UCSD-AML1 (cell line): Measurements from ENCODE around the gene UHRF2.
"Not testable (repeated sequence)": the region's sequence is repeated elsewhere in the genome, so short reads cannot be mapped to it uniquely, and the experiment has no call there.

Source experiments
- DNase-seq: peaks from one replicate; lab custom pipeline; 2025; ENCODE audit not compliant: unreplicated experiment; lab: John Stamatoyannopoulos, UW

Gene UHRF2

DNA sequence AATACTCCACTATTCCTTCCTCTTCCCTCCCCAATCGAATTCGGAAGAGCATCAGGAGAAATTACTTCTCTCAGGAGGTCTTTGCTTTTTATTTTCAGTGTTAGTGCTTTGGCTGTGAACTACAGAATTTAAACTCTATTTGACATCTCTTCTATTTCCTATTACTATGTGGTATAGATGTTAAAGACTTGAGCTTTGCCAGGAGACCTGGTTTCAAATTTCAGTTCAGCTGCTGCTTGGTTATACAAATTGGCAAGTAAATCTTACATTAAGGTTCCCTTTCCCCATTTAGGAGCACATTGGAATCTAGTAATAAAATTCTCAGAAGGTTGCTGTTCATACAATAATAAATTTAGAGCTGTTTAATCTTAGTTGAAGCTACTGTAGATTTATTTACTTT, 13.1 kb downstream of the UHRF2 start:
- no peak for DNase-seq

DNA sequence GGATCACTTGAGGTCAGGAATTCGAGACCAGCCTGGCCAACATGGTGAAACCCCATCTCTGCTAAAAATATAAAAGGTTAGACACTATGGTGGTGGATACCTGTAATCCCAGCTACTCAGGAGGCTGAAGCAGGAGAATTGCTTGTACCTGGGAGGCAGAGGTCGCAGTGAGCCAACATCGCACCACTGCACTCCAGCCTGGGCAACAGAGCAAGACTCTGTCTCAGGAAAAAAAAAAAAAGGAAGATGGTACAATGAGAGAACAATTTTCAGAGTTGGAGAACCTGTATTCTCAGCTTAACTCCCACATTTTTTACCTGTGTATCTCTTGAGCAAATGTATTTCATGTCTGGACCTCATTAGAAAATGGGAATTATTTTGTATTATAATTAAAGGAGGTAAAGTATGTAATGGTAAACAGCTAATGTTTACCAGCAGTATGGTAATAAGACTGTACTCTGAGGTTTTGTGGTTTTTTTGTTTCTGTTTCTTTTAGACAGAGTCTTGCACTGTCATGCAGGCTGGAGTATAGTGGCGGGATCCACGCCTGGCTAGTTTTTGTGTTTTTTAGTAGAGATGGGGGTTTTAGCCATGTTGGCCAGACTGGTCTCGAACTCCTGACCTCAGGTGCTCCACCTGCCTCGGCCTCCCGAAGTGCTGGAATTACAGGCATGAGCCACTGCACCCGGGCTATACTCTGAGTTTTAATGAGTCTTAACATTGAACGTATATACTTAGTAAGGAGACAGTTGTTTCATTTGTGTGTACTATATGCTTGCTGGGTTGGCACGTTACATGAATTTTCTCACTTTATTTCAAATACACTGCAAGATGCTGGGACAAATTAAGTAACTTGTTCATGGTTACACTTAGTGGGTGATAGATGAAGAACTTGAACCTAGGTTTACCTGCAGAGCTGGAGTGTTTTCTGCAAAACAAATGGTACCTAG, 16.2 kb downstream of the UHRF2 start:
- DNase-seq: no peak

DNA sequence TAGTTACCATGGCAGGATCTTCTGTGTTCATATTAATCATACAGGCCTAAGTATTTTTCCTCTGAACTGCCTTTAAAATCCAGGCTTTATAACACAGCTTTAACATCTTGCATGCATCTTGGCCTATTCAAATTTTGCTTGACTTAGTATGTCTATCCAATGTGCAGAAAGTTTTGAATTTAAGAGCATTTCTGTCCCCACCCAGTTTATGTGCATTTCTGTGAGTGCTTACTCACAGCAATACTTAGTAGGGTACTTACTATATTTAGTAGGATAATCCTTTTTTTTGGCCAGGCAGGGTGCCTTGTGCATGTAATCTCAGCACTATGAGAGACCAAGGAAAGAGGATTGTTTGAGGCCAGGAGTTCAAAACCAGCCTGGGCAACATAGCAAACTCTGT, 18.0 kb downstream of the UHRF2 start:
- DNase-seq: no peak

DNA sequence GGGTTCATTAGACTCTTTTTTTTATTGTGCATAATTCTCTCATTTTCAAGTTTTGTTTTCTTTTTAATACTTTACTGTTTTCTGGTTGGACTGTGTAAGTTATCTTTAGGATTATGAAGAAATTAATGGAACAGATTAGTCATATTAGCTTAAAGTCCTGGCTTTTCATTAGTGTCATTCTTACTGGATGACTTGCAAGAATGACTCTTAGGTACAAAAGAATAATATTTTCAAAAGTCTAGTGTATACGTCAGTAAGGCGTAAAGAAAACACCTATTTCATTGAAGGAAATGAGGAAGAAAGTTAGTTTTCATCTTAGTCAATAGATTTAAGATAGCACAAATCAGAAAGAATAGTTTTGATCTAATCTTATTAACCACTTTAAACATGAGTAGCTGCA, 20.4 kb downstream of the UHRF2 start:
- no peak for DNase-seq

DNA sequence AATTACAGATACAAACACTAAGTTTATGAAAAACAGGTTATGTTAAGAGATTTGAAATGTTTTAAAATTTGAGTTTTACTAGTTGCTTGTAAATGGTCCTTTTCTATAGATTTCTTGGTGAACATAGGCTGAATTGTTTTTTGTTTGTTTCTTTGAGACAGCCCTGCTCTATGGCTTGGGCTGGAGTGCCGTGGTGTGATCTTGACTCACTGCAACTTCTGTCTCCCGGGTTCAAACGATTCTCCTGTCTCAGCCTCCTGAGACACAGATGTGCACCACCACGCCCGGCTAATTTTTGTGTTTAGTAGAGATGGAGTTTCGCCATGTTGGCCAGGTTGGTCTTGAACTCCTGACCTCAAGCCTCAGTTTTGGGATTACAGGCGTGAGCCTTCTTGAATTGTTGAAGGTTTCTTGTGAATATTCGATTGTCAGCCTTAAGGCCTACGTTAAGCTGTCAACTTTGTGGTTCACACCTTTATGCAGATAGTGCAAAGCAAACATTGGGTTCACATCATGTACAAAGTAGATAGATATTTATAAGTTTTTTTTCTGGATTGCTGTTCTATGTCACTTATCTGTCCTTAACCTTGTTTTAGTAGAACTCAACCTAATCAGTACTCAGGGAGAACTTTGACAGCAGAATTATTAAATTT, 26.2 kb downstream of the UHRF2 start:
- DNase-seq: no peak

DNA sequence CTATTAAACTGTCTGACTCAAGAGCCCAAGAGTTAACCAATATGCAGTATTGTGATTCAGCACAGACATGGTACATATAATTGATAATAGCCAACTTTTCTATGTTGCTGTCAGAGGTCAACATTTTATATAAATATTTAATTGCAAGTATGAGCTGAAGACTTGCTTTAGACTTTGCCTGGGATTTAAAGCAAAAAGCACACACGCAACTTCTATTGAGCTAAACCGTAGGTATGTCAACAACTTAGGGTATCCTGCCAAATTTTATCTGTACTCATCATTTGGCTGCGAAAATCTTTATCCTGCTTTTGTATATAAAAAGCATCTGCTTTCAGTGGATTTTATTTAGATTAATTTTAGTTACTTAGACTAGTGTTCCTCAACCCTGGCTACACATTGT, 27.4 kb downstream of the UHRF2 start:
- DNase-seq: no peak

DNA sequence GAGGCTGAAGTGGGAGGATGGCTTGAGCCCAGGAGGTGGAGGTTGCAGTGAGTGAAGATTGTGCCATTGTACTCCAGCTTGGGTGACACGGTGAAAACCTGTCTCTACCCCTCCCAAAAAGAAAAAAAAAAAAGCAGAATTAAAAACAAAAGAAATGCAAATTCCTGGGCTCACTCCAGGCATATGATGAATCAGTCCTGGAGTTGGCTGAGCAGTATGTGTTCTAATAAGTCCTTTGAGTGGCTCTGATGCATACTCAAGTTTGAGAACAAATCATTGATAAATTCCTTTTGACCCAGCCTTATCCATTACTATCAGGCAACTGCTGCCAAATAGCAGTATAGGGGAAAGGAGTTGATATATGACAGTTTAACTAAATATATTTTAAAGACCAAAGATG, 28.3 kb downstream of the UHRF2 start:
- no peak for DNase-seq

DNA sequence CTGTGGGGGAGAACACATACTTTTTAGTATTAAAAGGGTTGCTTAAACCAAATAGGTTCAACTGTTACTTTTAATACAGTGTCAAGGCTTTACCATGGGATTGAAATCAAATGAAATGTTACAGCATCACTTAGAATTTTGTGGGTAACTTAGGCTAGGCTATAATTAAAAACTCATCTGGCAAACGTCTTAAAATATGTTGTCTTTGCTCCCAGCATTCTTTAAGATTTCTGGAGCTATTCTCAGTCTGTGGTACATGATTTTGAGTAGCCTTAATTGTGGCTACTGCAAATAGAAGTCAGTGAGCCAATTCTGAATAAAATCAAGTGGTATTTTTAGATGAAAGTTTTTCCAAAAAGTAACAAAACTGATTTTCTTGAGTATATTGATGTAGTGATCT, 30.7 kb downstream of the UHRF2 start:
- DNase-seq: no peak

DNA sequence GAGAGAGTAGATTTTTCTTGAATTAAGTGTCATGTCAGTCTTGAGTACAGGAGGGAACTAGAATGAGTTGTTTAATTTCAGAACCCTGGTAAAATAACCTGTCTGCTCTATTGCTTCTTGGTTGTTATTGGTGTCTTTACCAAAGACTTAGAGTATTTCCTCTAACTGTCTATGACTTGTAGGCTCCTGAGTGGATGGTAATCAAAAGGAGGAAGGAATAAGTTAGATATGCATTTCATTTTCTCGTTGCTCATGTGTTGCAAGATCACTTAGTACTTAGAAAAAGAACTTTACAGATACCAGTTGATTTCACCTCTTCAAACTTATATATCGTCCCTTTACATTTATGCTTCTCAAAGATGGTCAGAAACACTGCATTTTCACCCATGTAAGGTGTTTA, 31.1 kb downstream of the UHRF2 start:
- DNase-seq: no peak

DNA sequence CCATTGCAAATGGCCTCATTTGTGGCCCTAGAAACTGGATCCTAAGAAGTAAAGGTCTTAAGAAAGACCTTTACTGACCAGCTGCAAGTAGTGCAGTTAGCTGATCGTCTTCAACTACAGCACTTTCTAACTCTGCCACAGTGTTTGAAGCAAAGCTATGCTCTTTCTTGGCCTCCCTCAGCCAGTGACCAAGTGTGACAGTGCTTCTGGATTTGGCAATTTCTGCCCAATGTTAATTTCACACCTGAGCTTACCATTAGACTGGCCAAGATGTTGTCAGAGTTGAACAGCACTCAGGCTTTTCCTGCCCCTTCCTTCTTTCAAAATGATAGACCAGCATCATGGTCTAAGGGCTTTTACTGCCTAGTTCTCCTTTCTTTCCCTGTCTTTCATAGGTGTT, 36.1 kb downstream of the UHRF2 start:
- no peak for DNase-seq

DNA sequence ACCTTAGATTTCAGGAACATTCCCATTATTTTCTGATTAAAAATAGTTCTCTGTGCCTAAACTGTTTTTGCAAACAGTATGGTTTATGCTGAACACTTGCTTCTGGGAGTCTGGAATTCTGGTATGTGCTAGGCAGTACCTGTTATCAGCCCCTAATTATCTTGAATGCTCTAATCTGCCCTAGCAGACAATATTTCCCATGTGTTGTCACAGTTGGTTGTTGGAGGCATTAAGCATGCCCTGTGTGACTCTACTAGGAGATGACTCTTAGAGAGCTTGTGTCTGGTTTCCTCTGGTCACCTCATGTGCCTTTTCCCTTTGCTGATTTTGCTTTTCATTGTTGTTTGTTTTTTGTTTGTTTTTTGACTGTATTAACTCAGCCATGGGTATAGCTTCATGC, 36.6 kb downstream of the UHRF2 start:
- no peak for DNase-seq

DNA sequence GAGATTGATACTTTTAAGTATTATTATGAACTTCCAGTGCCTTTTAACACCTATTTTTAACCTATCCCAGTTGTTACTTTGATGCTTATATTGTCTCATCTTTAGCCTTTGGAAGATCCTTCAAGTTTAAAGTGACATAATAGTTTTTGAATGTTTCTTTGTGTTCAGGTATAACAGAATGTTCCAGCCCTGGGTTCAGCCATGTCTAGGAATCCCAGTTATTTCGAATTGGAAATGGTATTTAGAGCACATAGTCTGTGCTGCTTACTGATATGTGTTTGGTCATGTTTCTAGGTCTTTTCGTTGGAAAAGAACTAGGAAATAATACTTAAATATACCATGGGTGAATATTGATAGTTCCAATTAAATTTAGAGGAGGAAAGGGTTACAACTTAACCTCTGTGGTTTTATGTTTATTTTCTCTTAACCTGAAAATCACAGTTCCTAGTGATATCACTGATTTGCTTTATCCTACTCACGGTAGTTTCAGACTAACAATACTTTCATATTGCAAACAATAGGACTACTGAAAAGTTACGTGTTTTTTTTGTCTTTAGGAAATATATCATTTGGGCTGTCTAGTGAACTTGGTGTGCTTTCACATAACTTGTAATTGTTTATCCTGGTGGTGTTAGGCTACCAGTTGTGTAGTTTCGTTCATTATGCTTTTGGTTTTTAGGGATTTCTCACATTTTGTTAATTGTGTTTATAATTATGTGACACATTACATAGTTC, 37.8 kb downstream of the UHRF2 start:
- no peak for DNase-seq

DNA sequence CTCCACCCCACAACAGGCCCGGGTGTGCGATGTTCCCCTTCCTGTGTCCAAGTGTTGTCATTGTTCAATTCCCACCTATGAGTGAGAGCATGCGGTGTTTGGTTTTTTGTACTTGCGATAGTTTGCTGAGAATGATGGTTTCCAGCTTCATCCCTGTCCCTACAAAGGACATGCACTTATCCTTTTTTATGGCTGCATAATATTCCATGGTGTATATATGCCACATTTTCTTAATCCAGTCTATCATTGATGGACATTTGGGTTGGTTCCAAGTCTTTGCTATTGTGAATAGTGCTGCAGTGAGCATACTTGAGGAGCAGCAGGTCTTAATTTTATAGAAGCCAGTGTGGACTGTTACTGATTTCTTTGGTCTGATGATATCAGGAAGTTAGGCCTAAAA, 42.3 kb downstream of the UHRF2 start:
- not testable (repeated sequence) for DNase-seq

DNA sequence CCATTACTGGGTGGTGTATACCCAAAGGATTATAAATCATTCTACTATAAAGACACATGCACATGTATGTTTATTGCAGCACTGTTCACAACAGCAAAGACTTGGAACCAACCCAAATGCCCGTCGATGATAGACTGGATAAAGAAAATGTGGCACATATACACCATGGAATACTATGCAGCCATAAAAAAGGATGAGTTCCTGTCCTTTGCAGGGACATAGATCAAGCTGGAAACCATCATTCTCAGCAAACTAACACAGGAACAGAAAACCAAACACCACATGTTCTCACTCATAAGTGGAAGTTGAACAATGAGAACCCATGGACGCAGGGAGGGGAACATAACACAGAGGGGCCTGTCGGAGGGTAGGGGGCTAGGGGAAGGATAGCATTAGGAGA, 45.7 kb downstream of the UHRF2 start:
- DNase-seq: not testable (repeated sequence)

DNA sequence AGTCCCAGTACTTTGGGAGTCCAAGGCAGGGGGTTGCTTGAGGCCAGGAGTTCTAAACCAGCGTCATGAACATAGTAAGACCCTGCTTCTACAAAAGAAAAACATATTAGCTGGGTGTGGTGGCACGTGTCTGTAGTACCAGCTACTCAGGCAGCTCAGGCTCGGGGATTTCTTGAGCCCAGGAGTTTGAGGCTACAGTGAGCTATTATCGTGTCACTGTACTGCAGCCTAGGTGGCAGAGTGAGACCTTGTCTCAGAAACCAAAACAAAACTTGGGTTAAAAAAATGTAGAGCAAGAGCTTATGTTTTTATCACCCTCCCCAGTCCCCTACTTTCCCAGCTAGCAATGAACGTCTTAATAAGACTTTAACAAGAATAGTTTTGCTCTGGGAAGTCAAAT, 46.7 kb downstream of the UHRF2 start:
- no peak for DNase-seq

DNA sequence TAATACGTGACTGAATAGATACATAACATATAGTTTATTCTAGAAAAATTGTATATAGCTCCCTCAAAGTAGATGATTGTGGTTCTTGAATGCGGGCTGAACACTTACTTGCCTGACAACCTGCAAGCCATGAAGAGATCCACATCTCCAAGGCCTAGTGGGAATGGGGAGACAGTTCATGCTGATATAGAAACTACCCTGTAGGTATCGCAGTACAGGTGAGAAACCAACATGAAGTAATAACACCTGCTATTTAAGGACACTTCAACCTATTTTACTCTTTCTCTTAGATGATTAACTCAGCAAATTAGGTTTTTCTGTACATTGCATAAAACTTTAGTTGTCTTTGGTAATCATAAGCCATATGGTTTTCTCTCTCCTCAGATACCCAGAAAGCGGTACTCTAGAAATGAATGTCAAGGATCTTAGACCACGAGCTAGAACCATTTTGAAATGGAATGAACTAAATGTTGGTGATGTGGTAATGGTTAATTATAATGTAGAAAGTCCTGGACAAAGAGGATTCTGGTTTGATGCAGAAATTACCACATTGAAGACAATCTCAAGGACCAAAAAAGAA, 47.3 kb downstream of the UHRF2 start:
- DNase-seq: no peak

DNA sequence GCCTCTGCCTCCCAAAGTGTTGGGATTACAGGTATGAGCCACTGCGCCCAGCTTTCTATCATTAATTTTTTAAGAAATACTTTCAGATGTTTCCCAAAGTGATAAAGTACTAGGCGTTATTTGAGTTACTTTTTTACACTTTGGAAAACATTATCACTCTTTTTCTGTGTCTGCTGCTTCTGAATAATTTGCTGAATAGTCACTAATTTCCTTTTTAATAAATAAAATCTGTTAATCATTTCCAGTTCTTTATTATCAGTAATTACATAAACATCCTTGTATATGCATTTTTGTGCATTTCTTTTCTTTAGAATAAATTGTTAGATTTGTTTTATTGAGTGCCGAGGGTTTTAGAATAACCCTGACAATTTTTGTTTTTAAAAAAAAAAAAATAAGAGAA, 48.6 kb downstream of the UHRF2 start:
- DNase-seq: no peak

DNA sequence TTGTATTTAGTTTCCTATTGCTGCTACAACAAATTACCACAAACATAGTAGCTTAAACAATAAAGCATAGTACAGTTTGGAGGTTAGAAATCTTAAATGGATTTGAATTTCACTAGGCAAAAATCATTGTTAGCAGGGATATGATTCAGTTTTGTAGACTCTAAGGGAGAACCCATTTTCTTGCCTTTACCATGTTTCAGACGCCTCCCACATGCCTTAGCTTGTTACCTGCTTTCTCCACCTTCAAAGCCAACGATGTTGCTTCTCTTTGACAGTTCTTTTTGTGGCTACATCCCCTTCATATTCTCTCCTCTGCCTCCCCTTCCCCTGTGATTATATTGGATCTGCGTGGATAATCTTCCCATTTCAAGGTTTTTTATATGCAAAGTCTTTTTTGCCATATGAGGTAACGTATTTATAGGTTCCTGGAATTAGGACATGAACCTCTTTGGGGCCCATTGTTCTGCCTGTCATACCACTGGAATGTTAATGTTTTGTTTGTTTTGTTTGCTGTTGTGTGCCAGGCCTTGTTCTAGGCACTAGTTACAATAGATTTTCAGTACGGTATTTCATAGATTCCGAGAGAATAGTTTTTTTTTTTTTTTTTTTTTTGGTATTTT, 54.1 kb downstream of the UHRF2 start:
- DNase-seq: no peak

DNA sequence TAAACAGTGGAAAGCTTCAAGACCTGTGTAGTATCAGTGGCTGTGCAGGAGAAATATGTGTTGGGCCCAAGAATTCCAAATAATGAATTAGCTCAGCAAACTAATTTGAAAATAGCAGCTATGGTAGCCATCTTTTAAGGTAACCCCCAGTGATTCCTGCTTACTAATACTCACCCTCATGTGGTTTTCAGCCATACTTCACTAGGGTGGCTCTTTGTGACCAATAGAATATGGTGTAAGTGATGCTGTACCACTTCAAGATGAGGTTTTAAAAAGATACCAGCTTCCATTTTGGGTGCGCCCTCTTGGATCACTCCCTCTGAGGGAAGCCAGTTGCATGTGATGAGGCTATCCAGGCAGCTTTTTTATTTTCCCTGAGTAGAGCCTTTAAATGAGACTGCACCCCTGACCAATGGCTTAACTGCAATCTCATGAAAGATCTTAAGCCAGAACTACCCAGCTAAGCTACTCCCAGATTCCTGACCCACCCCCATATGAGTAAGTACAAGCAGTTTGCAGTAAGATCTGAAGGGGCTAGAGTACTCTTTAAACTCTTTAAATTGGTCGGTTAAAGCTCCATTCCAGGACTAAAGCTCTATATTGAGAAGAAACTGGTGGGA, 58.3 kb downstream of the UHRF2 start:
- no peak for DNase-seq

DNA sequence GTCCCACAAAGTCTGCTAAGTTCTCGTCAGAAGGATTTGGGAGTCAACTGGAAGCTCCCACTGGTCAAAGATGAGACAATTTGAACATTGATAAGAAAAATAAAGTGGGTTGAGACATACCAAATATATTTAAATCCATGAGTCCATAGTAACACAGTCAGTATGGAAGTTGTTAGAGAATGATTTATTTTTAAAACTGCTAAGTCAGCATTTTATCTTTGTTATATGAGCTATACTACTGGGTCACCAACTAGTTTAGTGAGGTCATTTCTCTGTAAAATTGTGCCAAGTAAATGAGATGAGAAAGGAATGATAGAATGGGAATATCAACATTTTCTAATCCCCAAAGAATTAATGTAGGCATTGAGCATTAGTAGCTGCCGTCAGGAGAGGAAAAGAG, 60.2 kb downstream of the UHRF2 start:
- no peak for DNase-seq

DNA sequence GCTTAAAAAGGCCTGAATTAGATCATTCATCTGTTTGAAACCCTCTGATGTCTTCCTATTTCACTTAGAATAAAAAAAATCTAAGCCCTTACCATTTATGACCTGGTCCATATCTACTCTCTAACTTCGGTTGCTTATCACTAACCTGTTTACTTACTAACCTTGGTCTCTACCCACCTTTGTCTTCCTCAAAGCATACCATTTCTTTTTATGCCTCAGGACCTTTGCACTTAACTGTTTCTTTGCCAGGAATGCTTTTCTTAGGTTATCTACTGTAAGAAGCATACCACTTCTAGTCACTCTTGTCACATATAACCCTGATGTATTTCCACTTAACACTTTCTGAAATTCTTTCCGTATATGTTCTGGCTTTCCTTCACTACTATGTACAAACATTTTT, 67.0 kb downstream of the UHRF2 start:
- no peak for DNase-seq
